Stimulated activated CD8-positive, alpha-beta memory T cell treated with anti-CD3 and anti-CD28 coated beads, Interleukin-15, amount 100 ng/mL, for 48 hours (primary cell): ENCODE data around the gene LRRC52.

Source experiments
- DNase-seq, 2 donors: peaks; one replicate each; pipeline ENCODE4 v3.0.0-alpha.2; 2020; ENCODE audit warnings: low read depth in 2 of 2

The LRRC52 gene

GRCh38 chr1:165543532-165544438 is at the start of gene LRRC52:
Gene LRRC52, plus strand, starts transcription at chr1:165544000. Its CDS starts 297 bp downstream, at chr1:165544297.
- no peak for DNase-seq

GRCh38 chr1:165494949-165495857 is 48.6 kb upstream of the LRRC52 start:
- no peak for DNase-seq

GRCh38 chr1:165495858-165496205 is 48.0 kb upstream of the LRRC52 start:
- DNase-seq = no peak

GRCh38 chr1:165496501-165496900 is 47.3 kb upstream of the LRRC52 start:
- DNase-seq = no peak

- no peak for DNase-seq
Observed at GRCh38 chr1:165497069-165498013, 46.5 kb upstream of the LRRC52 start.

- DNase-seq = no peak
Observed at GRCh38 chr1:165501330-165501969, 42.4 kb upstream of the LRRC52 start.

- no peak for DNase-seq
Observed at GRCh38 chr1:165501970-165502348, 41.8 kb upstream of the LRRC52 start.

- no peak for DNase-seq
Observed at GRCh38 chr1:165507570-165507969, 36.2 kb upstream of the LRRC52 start.

- no peak for DNase-seq
Observed at GRCh38 chr1:165508291-165508690, 35.5 kb upstream of the LRRC52 start.

- no peak for DNase-seq
Observed at GRCh38 chr1:165512816-165513215, 31.0 kb upstream of the LRRC52 start.

- DNase-seq = no peak
Observed at GRCh38 chr1:165516469-165516868, 27.3 kb upstream of the LRRC52 start.

GRCh38 chr1:165520646-165521045 is 23.2 kb upstream of the LRRC52 start:
- DNase-seq = no peak

- no peak for DNase-seq
Observed at GRCh38 chr1:165524639-165525285, 19.0 kb upstream of the LRRC52 start.

GRCh38 chr1:165525708-165526107 is 18.1 kb upstream of the LRRC52 start:
- DNase-seq = no peak

- no peak for DNase-seq
Observed at GRCh38 chr1:165527251-165528007, 16.4 kb upstream of the LRRC52 start.

- no peak for DNase-seq
Observed at GRCh38 chr1:165531021-165531420, 12.8 kb upstream of the LRRC52 start.

- DNase-seq = no peak
Observed at GRCh38 chr1:165532053-165532452, 11.7 kb upstream of the LRRC52 start.

- no peak for DNase-seq
Observed at GRCh38 chr1:165533254-165533653, 10.5 kb upstream of the LRRC52 start.

GRCh38 chr1:165536016-165536415 is 7.8 kb upstream of the LRRC52 start:
- DNase-seq = no peak
